Neuronal stem cell (in vitro differentiated cells): Measurements from ENCODE around the gene NREP.

ENCODE experiments used
- DNase-seq: peaks from one replicate; pipeline ENCODE4 v3.0.0-alpha.2; 2013; ENCODE audit warnings: low spot score
- H2AFZ ChIP-seq: one replicate; pipeline ENCODE4 v1.6.1; 2013; ENCODE audit warnings: mild to moderate bottlenecking, low read length, inconsistent platforms
- H2AK5ac ChIP-seq: 2 replicates; pipeline ENCODE4 v1.6.1; 2013; ENCODE audit warnings: low read depth, mild to moderate bottlenecking, inconsistent platforms, low read length, moderate library complexity, mixed read lengths
- H2BK120ac ChIP-seq: 2 replicates; pipeline ENCODE4 v1.6.1; 2013; ENCODE audit warnings: low read depth, mild to moderate bottlenecking, inconsistent platforms, low read length, moderate library complexity, mixed read lengths
- H2BK12ac ChIP-seq: one replicate; pipeline ENCODE4 v1.6.1; 2013; ENCODE audit warnings: low read length, inconsistent platforms
- H2BK15ac ChIP-seq: 2 replicates; pipeline ENCODE4 v1.6.1; 2013; ENCODE audit warnings: mild to moderate bottlenecking, low read length, inconsistent platforms, mixed read lengths
- H2BK5ac ChIP-seq: one replicate; pipeline ENCODE4 v1.6.1; 2013; ENCODE audit warnings: inconsistent platforms, mild to moderate bottlenecking, low read length, moderate library complexity
- H3K14ac ChIP-seq: one replicate; pipeline ENCODE4 v1.6.1; 2013; ENCODE audit warnings: low read length, inconsistent platforms
- H3K18ac ChIP-seq: 2 replicates; pipeline ENCODE4 v1.6.1; 2013; ENCODE audit warnings: low read length, inconsistent platforms
- H3K23ac ChIP-seq: 2 replicates; pipeline ENCODE4 v1.6.1; 2013; ENCODE audit warnings: low read depth, mild to moderate bottlenecking, mixed read lengths, low read length, inconsistent platforms; ENCODE audit not compliant: poor library complexity
- H3K27ac ChIP-seq: replicated peaks from 3 replicates; pipeline ENCODE4 v1.5.1; 2013; ENCODE audit warnings: low read length, inconsistent platforms
- H3K27me3 ChIP-seq, 3 experiments: 2 replicates each; pipeline ENCODE4 v1.6.1; 2013; ENCODE audit warnings: low read length in 3 of 3, mild to moderate bottlenecking in 2 of 3, inconsistent platforms in 1 of 3, low read depth in 1 of 3, mixed read lengths in 1 of 3, moderate library complexity in 1 of 3; ENCODE audit not compliant: control insufficient read depth in 3 of 3, insufficient read depth in 3 of 3
- H3K36me3 ChIP-seq, 2 donors: replicated peaks in 1 of 2; 2 replicates each; pipeline ENCODE4 v1.6.1; 2013; ENCODE audit warnings: low read length in 2 of 2; ENCODE audit not compliant: control insufficient read depth in 2 of 2, insufficient read depth in 2 of 2
- H3K4ac ChIP-seq: 2 replicates; pipeline ENCODE4 v1.6.1; 2013; ENCODE audit warnings: inconsistent platforms, mild to moderate bottlenecking, low read length, moderate library complexity
- H3K4me1 ChIP-seq, 2 donors: 1 replicate in 1 of 2; 2 replicates in 1 of 2; pipeline ENCODE4 v1.6.1; 2013; ENCODE audit warnings: low read length in 2 of 2, low read depth in 1 of 2; ENCODE audit not compliant: control insufficient read depth in 2 of 2, insufficient read depth in 1 of 2
- H3K4me2 ChIP-seq: one replicate; pipeline ENCODE4 v1.6.1; 2013; ENCODE audit warnings: mild to moderate bottlenecking, low read length, inconsistent platforms; ENCODE audit not compliant: insufficient read depth, poor library complexity, severe bottlenecking
- H3K4me3 ChIP-seq, 2 donors: 2 replicates each; pipeline ENCODE4 v1.5.1; 2013; ENCODE audit warnings: low read length in 2 of 2, mild to moderate bottlenecking in 2 of 2, inconsistent platforms in 1 of 2, moderate library complexity in 1 of 2
- H3K79me1 ChIP-seq: one replicate; pipeline ENCODE4 v1.6.1; 2013; ENCODE audit warnings: low read depth, mild to moderate bottlenecking, inconsistent platforms, low read length, moderate library complexity
- H3K9ac ChIP-seq: one replicate; pipeline ENCODE4 v1.6.1; 2013; ENCODE audit warnings: mild to moderate bottlenecking, low read depth, low read length, inconsistent platforms; ENCODE audit not compliant: poor library complexity
- H3K9me3 ChIP-seq, 2 donors: replicated peaks in 1 of 2; 2 replicates each; pipeline versions ENCODE3 to v1.6.1; 2013; ENCODE audit warnings: low read length in 2 of 2, mild to moderate bottlenecking in 2 of 2, inconsistent platforms in 1 of 2, low read depth in 1 of 2, mixed read lengths in 1 of 2, moderate library complexity in 1 of 2; ENCODE audit not compliant: control insufficient read depth in 2 of 2, insufficient read depth in 1 of 2
- H4K8ac ChIP-seq: one replicate; pipeline ENCODE4 v1.6.1; 2013; ENCODE audit warnings: low read depth, mild to moderate bottlenecking, inconsistent platforms, low read length, moderate library complexity
- H4K91ac ChIP-seq: one replicate; pipeline ENCODE4 v1.6.1; 2013; ENCODE audit warnings: low read length, low read depth, mild to moderate bottlenecking, inconsistent platforms; ENCODE audit not compliant: poor library complexity
- WGBS, 2 donors: extraction: QIAGEN DNeasy Blood & Tissue Kit; methylation state at CpG; one replicate each; pipeline ENCODE4 v1.1.7; 2013; ENCODE audit warnings: missing lambda C conversion rate in 2 of 2, mixed read lengths in 1 of 2; ENCODE audit not compliant: insufficient read length in 2 of 2, insufficient replicate concordance in 1 of 2; ENCODE audit errors: extremely low coverage in 2 of 2; 5-methylcytosine and 5-hydroxymethylcytosine counted together

The NREP gene

GRCh38 chr5:111787006-111787405, 30.0 kb upstream of the NREP start:
- H3K23ac ChIP-seq, result no peak overlapping the region
- H3K4me1 ChIP-seq, result no peaks in the 10 kb centered on the region
- no peak overlapping the region for H3K9ac ChIP-seq
- no peak overlapping the region for H3K14ac ChIP-seq
- H2BK5ac ChIP-seq, result no peak overlapping the region
- no peak overlapping the region for H2BK12ac ChIP-seq
- no peak overlapping the region for H3K18ac ChIP-seq
- no peak overlapping the region for H3K4ac ChIP-seq
- H2AFZ ChIP-seq, result no peak overlapping the region
- H2BK120ac ChIP-seq, result no peak overlapping the region
- no peak for DNase-seq
- H4K91ac ChIP-seq, result no peak overlapping the region
- H3K4me3 ChIP-seq, result no peak overlapping the region
- no peak overlapping the region for H3K4me2 ChIP-seq
- no peak overlapping the region for H3K27ac ChIP-seq
- H3K79me1 ChIP-seq, result no peaks in the 10 kb centered on the region
- H3K9me3 ChIP-seq, result no peaks in the 10 kb centered on the region
- no peak overlapping the region for H2BK15ac ChIP-seq
- no peak overlapping the region for H2AK5ac ChIP-seq
- no peaks in the 10 kb centered on the region for H3K36me3 ChIP-seq
- H4K8ac ChIP-seq, result no peak overlapping the region
- H3K27me3 ChIP-seq, result no peaks in the 10 kb centered on the region

GRCh38 chr5:111784491-111785181, 27.6 kb upstream of the NREP start:
- Histone ChIP-seq H3K18ac (no peak overlapping the region), H2AK5ac (no peak overlapping the region), H2BK5ac (no peak overlapping the region), H3K4me1 (no peaks in the 10 kb centered on the region), H3K14ac (no peak overlapping the region), H3K27me3 (no peaks in the 10 kb centered on the region), H3K9ac (no peak overlapping the region), H2AFZ (no peak overlapping the region), H3K4ac (no peak overlapping the region), H3K9me3 (no peaks in the 10 kb centered on the region), H3K36me3 (no peaks in the 10 kb centered on the region), H3K79me1 (no peaks in the 10 kb centered on the region), H4K91ac (no peak overlapping the region), H4K8ac (no peak overlapping the region), H3K4me3 (no peak overlapping the region), H3K27ac (no peak overlapping the region), H3K4me2 (no peak overlapping the region), H2BK12ac (no peak overlapping the region), H2BK15ac (no peak overlapping the region), H2BK120ac (no peak overlapping the region), H3K23ac (no peak overlapping the region)
- no peak for DNase-seq
- no CpG with 5 or more reads among the region's 3 CpGs for WGBS, 2 donors

- Histone ChIP-seq H2AFZ (no peak overlapping the region), H3K27me3 (no peaks in the 10 kb centered on the region), H4K91ac (no peak overlapping the region), H2BK12ac (no peak overlapping the region), H3K9ac (no peak overlapping the region), H3K14ac (no peak overlapping the region), H3K79me1 (no peaks in the 10 kb centered on the region), H2AK5ac (no peak overlapping the region), H3K4me2 (no peak overlapping the region), H3K9me3 (no peaks in the 10 kb centered on the region), H2BK5ac (no peak overlapping the region), H4K8ac (no peak overlapping the region), H3K23ac (no peak overlapping the region), H2BK15ac (no peak overlapping the region), H3K4ac (no peak overlapping the region), H3K36me3 (no peaks in the 10 kb centered on the region), H2BK120ac (no peak overlapping the region), H3K27ac (no peak overlapping the region), H3K18ac (no peak overlapping the region), H3K4me1 (no peaks in the 10 kb centered on the region), H3K4me3 (no peak overlapping the region)
- WGBS, 2 donors, result no CpG with 5 or more reads among the region's 3 CpGs
- no peak for DNase-seq
Observed at GRCh38 chr5:111783537-111783936, 26.5 kb upstream of the NREP start.

GRCh38 chr5:111782216-111782615, 25.2 kb upstream of the NREP start:
- Histone ChIP-seq H3K23ac (no peak overlapping the region), H2AK5ac (no peak overlapping the region), H2BK15ac (no peak overlapping the region), H2AFZ (no peak overlapping the region), H3K79me1 (no peaks in the 10 kb centered on the region), H3K4me3 (no peak overlapping the region), H3K27ac (no peak overlapping the region), H3K4me1 (no peaks in the 10 kb centered on the region), H3K9ac (no peak overlapping the region), H4K8ac (no peak overlapping the region), H3K9me3 (no peaks in the 10 kb centered on the region), H3K18ac (no peak overlapping the region), H2BK5ac (no peak overlapping the region), H3K4me2 (no peak overlapping the region), H3K4ac (no peak overlapping the region), H2BK120ac (no peak overlapping the region), H2BK12ac (no peak overlapping the region), H4K91ac (no peak overlapping the region), H3K27me3 (no peaks in the 10 kb centered on the region), H3K14ac (no peak overlapping the region), H3K36me3 (no peaks in the 10 kb centered on the region)
- DNase-seq, result no peak
- no CpG with 5 or more reads among the region's 2 CpGs for WGBS, 2 donors
